Measurements from ENCODE around the gene MICAL3.

MICAL3 gene

GRCh38 chr22:17974087-17974486 lies 50.3 kb downstream of the MICAL3 start:
- Histone ChIP-seq H3K9ac (ENCODE audit: low read length) (no peak overlapping the region), H2AFZ (ENCODE audit: low read depth, low read length) (no peak overlapping the region), H3K4me3 (ENCODE audit: low read length) (no peak overlapping the region), H3K36me3 (replicated peaks; ENCODE audit: low read depth, low read length) (peaks cover 42% of the 10 kb centered on the region), H3K27ac (ENCODE audit: low read length) (no peak overlapping the region), H3K27me3 (ENCODE audit: low read depth, low read length) (no peaks in the 10 kb centered on the region), H4K20me1 (ENCODE audit: insufficient read depth, low read length) (peaks cover 96% of the 10 kb centered on the region), H3K4me2 (ENCODE audit: low read length) (no peak overlapping the region), H3K9me3 (ENCODE audit: insufficient read depth, low read length) (no peaks in the 10 kb centered on the region), H3K4me1 (ENCODE audit: low read length) (peaks cover 11% of the 10 kb centered on the region), H3K79me2 (ENCODE audit: low read length) (peaks cover 100% of the 10 kb centered on the region)
- TF ChIP-seq CTCF (IDR thresholded peaks at IDR 0.05; ENCODE audit: low read depth, low read length), result no peak
- TF ChIP-seq EZH2phosphoT487 (IDR thresholded peaks at IDR 0.05; ENCODE audit: low read depth), result no peak

GRCh38 chr22:17973217-17973616 lies 51.1 kb downstream of the MICAL3 start:
- H3K4me1 ChIP-seq (ENCODE audit: low read length), result peaks cover 11% of the 10 kb centered on the region
- no peak overlapping the region for H3K27ac ChIP-seq (ENCODE audit: low read length)
- no peak overlapping the region for H3K4me3 ChIP-seq (ENCODE audit: low read length)
- peaks cover 100% of the 10 kb centered on the region for H3K79me2 ChIP-seq (ENCODE audit: low read length)
- H3K36me3 ChIP-seq (replicated peaks; ENCODE audit: low read depth, low read length), result peaks cover 42% of the 10 kb centered on the region
- H3K9me3 ChIP-seq (ENCODE audit: insufficient read depth, low read length), result no peaks in the 10 kb centered on the region
- H3K9ac ChIP-seq (ENCODE audit: low read length), result no peak overlapping the region
- H4K20me1 ChIP-seq (ENCODE audit: insufficient read depth, low read length), result peaks cover 95% of the 10 kb centered on the region
- TF ChIP-seq EZH2phosphoT487 (IDR thresholded peaks at IDR 0.05; ENCODE audit: low read depth) (no peak), CTCF (IDR thresholded peaks at IDR 0.05; ENCODE audit: low read depth, low read length) (no peak)
- H2AFZ ChIP-seq (ENCODE audit: low read depth, low read length), result no peak overlapping the region
- H3K27me3 ChIP-seq (ENCODE audit: low read depth, low read length), result no peaks in the 10 kb centered on the region
- no peak overlapping the region for H3K4me2 ChIP-seq (ENCODE audit: low read length)

- H3K27me3 ChIP-seq (ENCODE audit: low read depth, low read length), result no peaks in the 10 kb centered on the region
- H3K27ac ChIP-seq (ENCODE audit: low read length), result no peak overlapping the region
- H3K79me2 ChIP-seq (ENCODE audit: low read length), result peaks cover 99% of the 10 kb centered on the region
- no peak overlapping the region for H2AFZ ChIP-seq (ENCODE audit: low read depth, low read length)
- H3K4me2 ChIP-seq (ENCODE audit: low read length), result no peak overlapping the region
- no peak for TF ChIP-seq EZH2phosphoT487 (IDR thresholded peaks at IDR 0.05; ENCODE audit: low read depth)
- no peak for TF ChIP-seq CTCF (IDR thresholded peaks at IDR 0.05; ENCODE audit: low read depth, low read length)
- peaks cover 92% of the 10 kb centered on the region for H4K20me1 ChIP-seq (ENCODE audit: insufficient read depth, low read length)
- H3K4me1 ChIP-seq (ENCODE audit: low read length), result peaks cover 11% of the 10 kb centered on the region
- H3K9me3 ChIP-seq (ENCODE audit: insufficient read depth, low read length), result no peaks in the 10 kb centered on the region
- peaks cover 42% of the 10 kb centered on the region for H3K36me3 ChIP-seq (replicated peaks; ENCODE audit: low read depth, low read length)
- no peak overlapping the region for H3K4me3 ChIP-seq (ENCODE audit: low read length)
- no peak overlapping the region for H3K9ac ChIP-seq (ENCODE audit: low read length)
Observed at GRCh38 chr22:17972385-17973191, 51.8 kb downstream of the MICAL3 start.

- Histone ChIP-seq H3K4me2 (ENCODE audit: low read length) (no peak overlapping the region), H3K27ac (ENCODE audit: low read length) (no peak overlapping the region)
Observed at GRCh38 chr22:17971711-17972110, 52.6 kb downstream of the MICAL3 start.

More at GRCh38 chr22:17971711-17972110, 52.6 kb downstream of the MICAL3 start:
- no peak overlapping the region for H2AFZ ChIP-seq (ENCODE audit: low read depth, low read length)
- no peak overlapping the region for H3K4me3 ChIP-seq (ENCODE audit: low read length)
- H3K9ac ChIP-seq (ENCODE audit: low read length), result no peak overlapping the region
- H3K36me3 ChIP-seq (replicated peaks; ENCODE audit: low read depth, low read length), result peaks cover 38% of the 10 kb centered on the region
- H3K79me2 ChIP-seq (ENCODE audit: low read length), result peaks cover 99% of the 10 kb centered on the region
- no peaks in the 10 kb centered on the region for H3K27me3 ChIP-seq (ENCODE audit: low read depth, low read length)
- TF ChIP-seq EZH2phosphoT487 (IDR thresholded peaks at IDR 0.05; ENCODE audit: low read depth) (no peak), CTCF (IDR thresholded peaks at IDR 0.05; ENCODE audit: low read depth, low read length) (no peak)
- peaks cover 92% of the 10 kb centered on the region for H4K20me1 ChIP-seq (ENCODE audit: insufficient read depth, low read length)
- no peaks in the 10 kb centered on the region for H3K9me3 ChIP-seq (ENCODE audit: insufficient read depth, low read length)
- peaks cover 16% of the 10 kb centered on the region for H3K4me1 ChIP-seq (ENCODE audit: low read length)

All from OCI-LY3 (cell line).